ENCODE measurements around the gene GPR83. TPM values are rescaled to one million over a fixed set of nuclear protein-coding genes. Genes with fewer than 3 reads are reported as not detected.
A peak's percentile ranks its signal among the peaks of the same experiment; 100 is the strongest.

Gene GPR83
- total and polyA plus RNA-seq, 2 of the 4 experiments (the other 2 are of a cell fraction): under 0.01 to 0.07 TPM

DNA sequence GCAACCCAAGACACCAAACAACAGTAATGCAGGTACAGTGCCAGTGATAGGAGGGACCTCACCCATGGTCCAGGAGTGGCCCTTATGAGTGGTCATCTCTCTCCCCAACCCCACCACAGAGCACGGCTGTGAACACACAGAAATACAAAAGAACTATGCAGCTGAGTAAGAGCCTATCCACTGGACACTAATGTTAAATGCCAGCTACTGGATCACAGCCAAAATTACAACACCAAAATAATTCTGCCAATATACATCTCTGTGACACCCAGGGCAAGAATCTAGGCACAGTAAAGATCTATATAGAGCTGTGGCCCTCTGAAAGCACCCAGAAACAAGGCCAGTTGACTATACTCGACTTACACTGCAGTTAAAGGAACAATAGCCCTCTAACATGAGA, 22.8 kb upstream of the GPR83 start:
- Histone ChIP-seq H3K4ac (ENCODE audit: low read depth, low read length) (no peak overlapping the region), H4K8ac (ENCODE audit: low read depth in 2 of 2, low read length in 2 of 2) (no peak overlapping the region), H3K79me1 (ENCODE audit: low read depth in 1 of 2, low read length in 2 of 2) (0 out of 4 replicates have a peak, but pooled peaks cover 0 to 4% of the 10 kb centered on the region in 2 experiments), H4K20me1 (ENCODE audit: insufficient read depth, low read length) (no peaks in the 10 kb centered on the region), H4K91ac (ENCODE audit: insufficient read depth, low read depth, low read length) (no peak overlapping the region), H3K56ac (ENCODE audit: extremely low read depth, insufficient read depth, low read length) (no peak overlapping the region), H2BK5ac (ENCODE audit: low read depth, low read length, poor library complexity, severe bottlenecking) (no peak overlapping the region), H3K27ac (ENCODE audit: insufficient read depth, low read length) (no peak overlapping the region), H2BK20ac (ENCODE audit: low read depth, low read length) (no peak overlapping the region), H3K9me3 (ENCODE audit: control insufficient read depth, insufficient read depth, low read length) (no peaks in the 10 kb centered on the region), H2AFZ (replicated peaks; ENCODE audit: low read length, poor library complexity) (no peak overlapping the region), H3K4me2 (ENCODE audit: low read depth, low read length) (no peak overlapping the region), H3K4me1 (ENCODE audit: control insufficient read depth, insufficient read depth, low read length) (peaks cover 3% of the 10 kb centered on the region; the same call in 1 of the 2 replicates), H3K4me3 (ENCODE audit: insufficient read depth, low read depth, low read length) (no peak overlapping the region), H3K27me3 (ENCODE audit: control insufficient read depth, insufficient read depth, low read length) (no peaks in the 10 kb centered on the region), H2BK15ac (ENCODE audit: low read depth, low read length) (no peak overlapping the region), H2AK5ac (ENCODE audit: low read depth, low read length) (no peak overlapping the region), H3K9me1 (ENCODE audit: insufficient read depth, low read length) (peaks cover 6% of the 10 kb centered on the region; the same call in 1 of the 2 replicates), H4K5ac (ENCODE audit: low read depth, low read length) (no peak overlapping the region), H3K23ac (ENCODE audit: low read depth, low read length) (no peak overlapping the region), H2BK120ac (ENCODE audit: low read depth, low read length) (no peak overlapping the region), H3K36me3 (ENCODE audit: control insufficient read depth, insufficient read depth, low read length) (no peaks in the 10 kb centered on the region), H3K18ac (ENCODE audit: low read depth, low read length) (no peak overlapping the region), H2AK9ac (replicated peaks; ENCODE audit: low read depth, low read length, poor library complexity) (no peak overlapping the region), H3K14ac (replicated peaks; ENCODE audit: low read depth, low read length) (0 out of 2 replicates have a peak overlapping the region, but pooled peaks have one; percentile 4), H3K9ac (ENCODE audit: low read depth, low read length) (no peak overlapping the region)
- in situ Hi-C loops (cut with MboI; ENCODE audit: low sequenced_read_pairs): loop anchor here (10.0 kb wide), 1 partner anchor 249 kb away; no protein-coding TSS in a partner anchor
- DNase-seq: no peak
- ChIA-PET CTCF (interaction anchor here (1.0 kb wide), 1 partner anchor 503 kb away, joined by 4 read pairs; no protein-coding TSS in a partner anchor), POLR2A (ENCODE audit: unreplicated experiment) (no interaction called here)
- TF ChIP-seq RFX5 (IDR thresholded peaks at IDR 0.05; ENCODE audit: low read depth, low read length) (no peak), RAD21 (IDR thresholded peaks at IDR 0.05; ENCODE audit: low read length) (no peak), RCOR1 (IDR thresholded peaks at IDR 0.05; ENCODE audit: insufficient replicate concordance, low read length) (no peak), FOS (IDR thresholded peaks at IDR 0.05; ENCODE audit: low read depth, low read length) (no peak), BHLHE40 (IDR thresholded peaks at IDR 0.05; ENCODE audit: low read depth, low read length) (no peak), CTCF (conservative IDR thresholded peaks at IDR 0.05; ENCODE audit: low read depth, low read length) (no peak), POLR2A (IDR thresholded peaks at IDR 0.05; ENCODE audit: low read depth, low read length) (no peak), CEBPB (IDR thresholded peaks at IDR 0.05; ENCODE audit: low read depth, low read length) (no peak), CHD1 (IDR thresholded peaks at IDR 0.05; ENCODE audit: low read depth, low read length) (no peak), MAZ (IDR thresholded peaks at IDR 0.05; ENCODE audit: borderline replicate concordance, low read depth, low read length) (no peak), ELK1 (IDR thresholded peaks at IDR 0.05; ENCODE audit: borderline replicate concordance, low read depth, low read length) (no peak), SMC3 (IDR thresholded peaks at IDR 0.05; ENCODE audit: low read depth, low read length) (no peak), MXI1 (IDR thresholded peaks at IDR 0.05; ENCODE audit: borderline replicate concordance, low read depth, low read length) (no peak), NFE2L2 (IDR thresholded peaks at IDR 0.05; ENCODE audit: low read depth, low read length) (no peak), MAFK (IDR thresholded peaks at IDR 0.05; ENCODE audit: low read depth, low read length) (no peak)
- TF ChIP-seq, protein P1, sequence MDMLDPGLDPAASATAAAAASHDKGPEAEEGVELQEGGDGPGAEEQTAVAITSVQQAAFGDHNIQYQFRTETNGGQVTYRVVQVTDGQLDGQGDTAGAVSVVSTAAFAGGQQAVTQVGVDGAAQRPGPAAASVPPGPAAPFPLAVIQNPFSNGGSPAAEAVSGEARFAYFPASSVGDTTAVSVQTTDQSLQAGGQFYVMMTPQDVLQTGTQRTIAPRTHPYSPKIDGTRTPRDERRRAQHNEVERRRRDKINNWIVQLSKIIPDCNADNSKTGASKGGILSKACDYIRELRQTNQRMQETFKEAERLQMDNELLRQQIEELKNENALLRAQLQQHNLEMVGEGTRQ (IDR thresholded peaks at IDR 0.05; ENCODE audit: low read depth, low read length): no peak
- dilution Hi-C loops (cut with HindIII; ENCODE audit: low sequenced_read_pairs, unreplicated experiment): no loop called here
- intact Hi-C loops (cut with micrococcal nuclease): no loop called here
- ATAC-seq (ENCODE audit: low read depth): 0 out of 2 replicates have a peak, but pooled peaks have one; percentile 21
- BruUV-seq (replicated peaks): no TSS peak
- WGBS, 2 experiments (ENCODE audit: extremely low coverage in 2 of 2, insufficient read length in 1 of 2): no CpG with 5 or more reads among the region's 2 CpGs

All from IMR-90 (cell line).